ENCODE results near the gene TSPAN13. TPM values are rescaled to one million over a fixed set of nuclear protein-coding genes. Genes with fewer than 3 reads are reported as not detected.

Gene TSPAN13
- total RNA-seq, 2 donors from 2014 or later = 1.5 to 6.4 TPM

GRCh38 chr7:16724344-16724743 lies 29.2 kb upstream of the TSPAN13 start:
- no peak for ATAC-seq (ENCODE audit: insufficient number of reproducible peaks, low FRiP score, low read depth)
- TF ChIP-seq, protein P1, sequence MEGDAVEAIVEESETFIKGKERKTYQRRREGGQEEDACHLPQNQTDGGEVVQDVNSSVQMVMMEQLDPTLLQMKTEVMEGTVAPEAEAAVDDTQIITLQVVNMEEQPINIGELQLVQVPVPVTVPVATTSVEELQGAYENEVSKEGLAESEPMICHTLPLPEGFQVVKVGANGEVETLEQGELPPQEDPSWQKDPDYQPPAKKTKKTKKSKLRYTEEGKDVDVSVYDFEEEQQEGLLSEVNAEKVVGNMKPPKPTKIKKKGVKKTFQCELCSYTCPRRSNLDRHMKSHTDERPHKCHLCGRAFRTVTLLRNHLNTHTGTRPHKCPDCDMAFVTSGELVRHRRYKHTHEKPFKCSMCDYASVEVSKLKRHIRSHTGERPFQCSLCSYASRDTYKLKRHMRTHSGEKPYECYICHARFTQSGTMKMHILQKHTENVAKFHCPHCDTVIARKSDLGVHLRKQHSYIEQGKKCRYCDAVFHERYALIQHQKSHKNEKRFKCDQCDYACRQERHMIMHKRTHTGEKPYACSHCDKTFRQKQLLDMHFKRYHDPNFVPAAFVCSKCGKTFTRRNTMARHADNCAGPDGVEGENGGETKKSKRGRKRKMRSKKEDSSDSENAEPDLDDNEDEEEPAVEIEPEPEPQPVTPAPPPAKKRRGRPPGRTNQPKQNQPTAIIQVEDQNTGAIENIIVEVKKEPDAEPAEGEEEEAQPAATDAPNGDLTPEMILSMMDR (IDR thresholded peaks at IDR 0.05) = no peak
- Histone ChIP-seq H3K27ac (no peak overlapping the region), H3K27me3 (replicated peaks; ENCODE audit: insufficient read depth) (no peaks in the 10 kb centered on the region), H3K9me3 (no peaks in the 10 kb centered on the region), H3K4me1 (ENCODE audit: control insufficient read depth in 1 of 2, low read depth in 2 of 2) (no peaks in the 10 kb centered on the region), H3K36me3 (no peaks in the 10 kb centered on the region), H3K4me3 (no peak overlapping the region)
- DNase-seq (ENCODE audit: low spot score) = no peak

DNA sequence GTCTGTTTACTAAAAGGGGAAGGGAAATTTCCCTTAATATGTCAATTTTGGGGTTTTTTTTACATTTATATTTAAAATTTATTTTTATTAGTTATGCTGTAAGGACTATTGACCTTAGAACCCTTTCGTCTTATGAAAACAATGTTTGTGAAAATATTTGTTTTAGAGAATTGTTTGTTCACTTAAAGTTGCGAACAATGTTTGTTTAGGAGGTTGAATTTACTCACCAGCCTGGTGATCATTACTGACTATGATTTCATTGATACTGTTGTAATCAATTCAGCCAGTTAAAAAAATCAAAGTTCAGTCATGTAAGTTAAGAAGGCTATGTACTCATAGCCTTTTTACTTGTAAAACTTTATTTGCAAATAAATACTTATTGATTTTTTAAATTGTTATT lies 27.4 kb upstream of the TSPAN13 start:
- Histone ChIP-seq H3K9me3 (no peaks in the 10 kb centered on the region), H3K4me3 (no peak overlapping the region), H3K27me3 (replicated peaks; ENCODE audit: insufficient read depth) (no peaks in the 10 kb centered on the region), H3K27ac (no peak overlapping the region), H3K4me1 (ENCODE audit: control insufficient read depth in 1 of 2, low read depth in 2 of 2) (no peaks in the 10 kb centered on the region), H3K36me3 (no peaks in the 10 kb centered on the region)
- DNase-seq (ENCODE audit: low spot score) = no peak
- ATAC-seq (ENCODE audit: insufficient number of reproducible peaks, low FRiP score, low read depth) = no peak
- TF ChIP-seq, protein P1 (IDR thresholded peaks at IDR 0.05) = no peak

DNA sequence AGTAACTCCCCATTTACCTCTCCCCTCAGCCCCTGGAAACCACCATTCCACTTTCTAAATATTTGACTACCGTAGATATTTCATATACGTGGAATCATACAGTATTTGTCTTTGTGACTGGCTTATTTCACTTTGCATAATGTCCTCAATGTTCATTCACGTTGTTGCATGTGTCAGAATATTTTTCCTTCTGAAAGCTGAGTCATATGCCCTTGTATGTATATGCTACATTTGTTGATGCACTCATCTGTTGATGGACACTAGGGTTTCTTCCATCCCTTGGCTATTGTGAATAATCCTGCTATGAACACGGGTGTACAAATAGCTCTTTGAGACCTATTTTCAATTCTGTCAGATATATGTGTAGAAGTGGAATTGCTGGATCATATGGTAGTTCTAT lies 25.8 kb upstream of the TSPAN13 start:
- no peak overlapping the region for H3K4me3 ChIP-seq
- no peaks in the 10 kb centered on the region for H3K36me3 ChIP-seq
- no peak for ATAC-seq (ENCODE audit: insufficient number of reproducible peaks, low FRiP score, low read depth)

DNA sequence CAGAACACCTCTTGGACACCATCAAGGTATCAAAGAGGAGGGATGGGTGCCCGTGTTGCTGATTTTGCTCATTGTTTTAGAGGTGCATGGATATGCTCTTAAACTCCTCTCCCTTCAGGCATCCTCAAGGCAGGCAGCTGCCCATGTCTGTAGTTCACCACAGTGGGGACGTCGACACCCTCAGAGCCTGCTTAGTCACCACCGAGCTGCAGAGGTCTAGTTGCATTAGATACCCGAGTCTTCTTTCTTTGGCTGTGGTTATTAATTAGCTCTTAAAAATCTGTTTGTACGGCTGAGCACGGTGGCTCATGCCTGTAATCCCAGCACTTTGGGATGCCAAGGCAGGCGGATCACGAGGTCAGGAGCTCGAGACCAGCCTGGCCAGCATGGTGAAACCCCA lies 24.7 kb upstream of the TSPAN13 start:
- Histone ChIP-seq H3K27ac (no peak overlapping the region), H3K27me3 (replicated peaks; ENCODE audit: insufficient read depth) (no peaks in the 10 kb centered on the region), H3K4me1 (ENCODE audit: control insufficient read depth in 1 of 2, low read depth in 2 of 2) (no peaks in the 10 kb centered on the region), H3K4me3 (no peak overlapping the region), H3K36me3 (no peaks in the 10 kb centered on the region), H3K9me3 (no peaks in the 10 kb centered on the region)
- TF ChIP-seq, protein P1 (IDR thresholded peaks at IDR 0.05) = no peak
- ATAC-seq (ENCODE audit: insufficient number of reproducible peaks, low FRiP score, low read depth) (no peak), DNase-seq (ENCODE audit: low spot score) (no peak)

More for the DNA sequence above, 25.8 kb upstream of the TSPAN13 start:
- Histone ChIP-seq H3K27me3 (replicated peaks; ENCODE audit: insufficient read depth) (no peaks in the 10 kb centered on the region), H3K9me3 (no peaks in the 10 kb centered on the region), H3K4me1 (ENCODE audit: control insufficient read depth in 1 of 2, low read depth in 2 of 2) (no peaks in the 10 kb centered on the region), H3K27ac (no peak overlapping the region)
- no peak for DNase-seq (ENCODE audit: low spot score)
- TF ChIP-seq, protein P1 (IDR thresholded peaks at IDR 0.05) = no peak

DNA sequence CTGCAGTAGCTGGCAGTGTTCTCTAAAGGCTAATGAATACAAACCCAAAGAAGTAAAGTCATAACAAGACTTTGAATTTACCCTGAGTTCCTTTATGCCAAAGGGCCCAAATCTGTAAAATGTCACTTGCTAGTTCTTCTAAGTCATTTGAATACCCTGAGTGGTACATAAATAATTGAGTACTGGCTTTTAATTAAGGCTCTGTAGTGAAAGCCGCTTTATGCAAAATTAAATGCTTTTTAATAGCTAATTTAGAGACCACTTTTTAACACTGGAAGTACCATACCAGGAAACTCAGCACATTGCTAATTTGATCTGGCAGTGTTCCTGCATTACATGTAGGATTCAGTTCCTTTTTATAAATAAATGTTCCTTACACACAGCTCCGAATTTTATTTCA lies 24.0 kb upstream of the TSPAN13 start:
- DNase-seq (ENCODE audit: low spot score) = no peak
- no peak for ATAC-seq (ENCODE audit: insufficient number of reproducible peaks, low FRiP score, low read depth)
- TF ChIP-seq, protein P1 (IDR thresholded peaks at IDR 0.05) = no peak
- no peaks in the 10 kb centered on the region for H3K36me3 ChIP-seq
- H3K9me3 ChIP-seq = no peaks in the 10 kb centered on the region
- no peak overlapping the region for H3K4me3 ChIP-seq
- H3K27me3 ChIP-seq (replicated peaks; ENCODE audit: insufficient read depth) = no peaks in the 10 kb centered on the region
- no peaks in the 10 kb centered on the region for H3K4me1 ChIP-seq (ENCODE audit: control insufficient read depth in 1 of 2, low read depth in 2 of 2)
- H3K27ac ChIP-seq = no peak overlapping the region
